MCF 10A (cell line): Measurements from ENCODE around the gene GCGR. TPM values are rescaled to one million over a fixed set of nuclear protein-coding genes. Genes with fewer than 3 reads are reported as not detected.

Experiments used
- BruUV-seq: library from RNA; stranded (reverse); fragments of 400-500 nt; replicated peaks from 2 replicates; lab custom pipeline; 2021; lab: Mats Ljungman, UMichigan
- CTCF ChIA-PET: fragments of 300-600 bp; sonication (Branson Sonifier 250); formaldehyde crosslinking; extraction: SDS; loops from one replicate; lab custom pipeline; 2021; ENCODE audit warnings: antibody characterized with exemption, inconsistent platforms; lab: Yijun Ruan, JAX
- POLR2A ChIA-PET: fragments of 300-600, 350-650 bp; sonication (Branson Sonifier 250); formaldehyde crosslinking; extraction: SDS; loops from one replicate; lab custom pipeline; 2020; ENCODE audit warnings: antibody characterized with exemption, inconsistent platforms; lab: Yijun Ruan, JAX
- DNase-seq: peaks from one replicate; pipeline ENCODE4 v3.0.0-alpha.2; 2018; ENCODE audit not compliant: unreplicated experiment
- H3K27ac Mint-ChIP-seq: one replicate; pipeline ENCODE4 v1.8.0; 2022; ENCODE audit warnings: mild to moderate bottlenecking, low read depth, mixed read lengths; ENCODE audit not compliant: unreplicated experiment
- H3K27me3 Mint-ChIP-seq: one replicate; pipeline ENCODE4 v1.8.0; 2022; ENCODE audit warnings: mixed read lengths; ENCODE audit not compliant: insufficient read depth, unreplicated experiment
- H3K36me3 Mint-ChIP-seq: one replicate; pipeline ENCODE4 v1.8.0; 2022; ENCODE audit warnings: mild to moderate bottlenecking, moderate library complexity, mixed read lengths; ENCODE audit not compliant: insufficient read depth, unreplicated experiment
- H3K4me1 Mint-ChIP-seq: one replicate; pipeline ENCODE4 v1.8.0; 2022; ENCODE audit warnings: mixed read lengths; ENCODE audit not compliant: insufficient read depth, unreplicated experiment
- H3K4me3 Mint-ChIP-seq: one replicate; pipeline ENCODE4 v1.8.0; 2022; ENCODE audit warnings: mild to moderate bottlenecking, moderate library complexity, mixed read lengths; ENCODE audit not compliant: unreplicated experiment
- H3K9me3 Mint-ChIP-seq: one replicate; pipeline ENCODE4 v1.8.0; 2022; ENCODE audit warnings: mixed read lengths; ENCODE audit not compliant: unreplicated experiment
- CTCF ChIP-seq: fragments of 200-600 bp; IDR thresholded peaks from one replicate; pipeline ENCODE4 v1.8.0; 2022; ENCODE audit warnings: antibody characterized with exemption, mild to moderate bottlenecking; ENCODE audit not compliant: unreplicated experiment
- intact Hi-C: fragments of 100-400 bp; cut with micrococcal nuclease; formaldehyde crosslinking; loops from 2 replicates; pipeline ENCODE4 v1.14.1; 2022
- total RNA-seq: library from RNA; stranded (reverse); gene quantifications from 2 replicates; pipeline ENCODE4 v1.2.3, GENCODE V29; 2022

Gene GCGR
- total RNA-seq, 1 experiment from 2014 or later, result not detected

GRCh38 chr17:81807210-81807719 lies 3.3 kb downstream of the GCGR start:
- no peak overlapping the region for H3K27ac Mint-ChIP-seq
- ChIA-PET CTCF (interaction anchor here (0.6 kb wide), 2 partner anchors 30 to 73 kb away, joined by 3 read pairs; no protein-coding TSS in a partner anchor), POLR2A (interaction anchor here (0.6 kb wide), 1 partner anchor 223 kb away, joined by 3 read pairs; no protein-coding TSS in a partner anchor)
- peaks cover 9% of the 10 kb centered on the region for H3K4me1 Mint-ChIP-seq
- no peaks in the 10 kb centered on the region for H3K36me3 Mint-ChIP-seq
- BruUV-seq, result no TSS peak
- DNase-seq, result no peak
- H3K27me3 Mint-ChIP-seq, result peaks cover 74% of the 10 kb centered on the region
- intact Hi-C loops, result no loop called here
- H3K9me3 Mint-ChIP-seq, result no peaks in the 10 kb centered on the region
- no peak overlapping the region for H3K4me3 Mint-ChIP-seq
- no peak for TF ChIP-seq CTCF

GRCh38 chr17:81807839-81808238 lies 3.9 kb downstream of the GCGR start:
- CTCF ChIA-PET, result interaction anchor here (0.6 kb wide), 1 partner anchor 29 kb away, joined by 3 read pairs; no protein-coding TSS in a partner anchor
- POLR2A ChIA-PET, result interaction anchor here (0.6 kb wide), 1 partner anchor 223 kb away, joined by 3 read pairs; no protein-coding TSS in a partner anchor
- H3K27ac Mint-ChIP-seq, result no peak overlapping the region
- H3K9me3 Mint-ChIP-seq, result no peaks in the 10 kb centered on the region
- H3K36me3 Mint-ChIP-seq, result no peaks in the 10 kb centered on the region
- H3K4me3 Mint-ChIP-seq, result no peak overlapping the region
- TF ChIP-seq CTCF, result no peak
- peaks cover 68% of the 10 kb centered on the region for H3K27me3 Mint-ChIP-seq
- peaks cover 9% of the 10 kb centered on the region for H3K4me1 Mint-ChIP-seq
- intact Hi-C loops, result no loop called here
- no peak for DNase-seq
- BruUV-seq, result no TSS peak

- no peak overlapping the region for H3K4me3 Mint-ChIP-seq
- POLR2A ChIA-PET, result no interaction called here
- TF ChIP-seq CTCF, result no peak
- intact Hi-C loops, result no loop called here
- no peak overlapping the region for H3K27ac Mint-ChIP-seq
- H3K9me3 Mint-ChIP-seq, result no peaks in the 10 kb centered on the region
- no peak for DNase-seq
- H3K4me1 Mint-ChIP-seq, result peaks cover 9% of the 10 kb centered on the region
- peaks cover 60% of the 10 kb centered on the region for H3K27me3 Mint-ChIP-seq
- H3K36me3 Mint-ChIP-seq, result no peaks in the 10 kb centered on the region
- CTCF ChIA-PET, result no interaction called here
- BruUV-seq, result no TSS peak
Observed at GRCh38 chr17:81808778-81809555, 5.0 kb downstream of the GCGR start.

- Mint-ChIP-seq H3K27ac (no peak overlapping the region), H3K36me3 (no peaks in the 10 kb centered on the region), H3K27me3 (peaks cover 57% of the 10 kb centered on the region), H3K4me3 (no peak overlapping the region), H3K9me3 (no peaks in the 10 kb centered on the region), H3K4me1 (peaks cover 9% of the 10 kb centered on the region)
- no peak for DNase-seq
- CTCF ChIA-PET, result no interaction called here
- no TSS peak for BruUV-seq
- POLR2A ChIA-PET, result no interaction called here
- intact Hi-C loops, result no loop called here
- TF ChIP-seq CTCF, result no peak
Observed at GRCh38 chr17:81809556-81809998, 5.6 kb downstream of the GCGR start.
